ENCODE measurements around the gene MAP3K8.

GRCh38 chr10:30462513-30462912 lies 28.5 kb downstream of the MAP3K8 start:
- TF ChIP-seq POLR2A (IDR thresholded peaks at IDR 0.05) (no peak), CTCF (IDR thresholded peaks at IDR 0.05) (no peak)
